Posterior vena cava (tissue), 2 donors: ENCODE measurements around the gene COQ10A. TPM values are rescaled to one million over a fixed set of nuclear protein-coding genes. Genes with fewer than 3 reads are reported as not detected.
A peak's percentile ranks its signal among the peaks of the same experiment; 100 is the strongest.
"Not testable (repeated sequence)": the region's sequence is repeated elsewhere in the genome, so short reads cannot be mapped to it uniquely, and the experiment has no call there.

Experiments used
- DNase-seq: peaks from one replicate; pipeline ENCODE4 v3.0.0-alpha.2; 2020; ENCODE audit warnings: low spot score
- intact Hi-C, 2 donors: fragments of 100-400 bp; cut with DNase I; formaldehyde crosslinking; loops; one replicate each; pipeline versions ENCODE4 v1.14.1 to v1.14.2; 2022 to 2023
- total RNA-seq, 2 donors: library from RNA; stranded (reverse); fragmentation: NEBNext Ultra II Directional; extraction: Animal tissue kit (Norgen Biotek cat#: 25700); gene quantifications; one replicate each; pipeline ENCODE4 v1.2.1, GENCODE V29; 2021
- donor health status: DM: yes; HTN: yes; CAD: no.
- donor health status: DM: yes; HTN: yes; CAD: no.

Gene COQ10A
- total RNA-seq, 2 donors from 2014 or later: 9.6 to 10.1 TPM

GRCh38 chr12:56262955-56263354 lies 3.8 kb upstream of the COQ10A start:
- DNase-seq: not testable (repeated sequence)
- intact Hi-C loops: loop anchor here in 1 of 2 donors (5.0 kb wide), 1 partner anchor 71 kb away; no protein-coding TSS in a partner anchor

GRCh38 chr12:56266068-56266692 lies 562 bp upstream of the COQ10A start:
- intact Hi-C loops: not testable (repeated sequence)
- peak; percentile 62 for DNase-seq

GRCh38 chr12:56267443-56268071 lies 815 bp downstream of the COQ10A start:
- DNase-seq: no peak
- intact Hi-C loops: no loop called here

GRCh38 chr12:56271031-56271430 lies 4.3 kb downstream of the COQ10A start:
- no peak for DNase-seq
- intact Hi-C loops: no loop called here

GRCh38 chr12:56272468-56272867 lies 5.7 kb downstream of the COQ10A start:
- intact Hi-C loops: not testable (repeated sequence)
- peak; percentile 4 for DNase-seq

- intact Hi-C loops: no loop called here
Measured at GRCh38 chr12:56274299-56274698, 7.6 kb downstream of the COQ10A start.

GRCh38 chr12:56278905-56279304 lies 12.2 kb downstream of the COQ10A start:
- DNase-seq: peak; percentile 2
- intact Hi-C loops: no loop called here

More at GRCh38 chr12:56274299-56274698, 7.6 kb downstream of the COQ10A start:
- DNase-seq: no peak

- intact Hi-C loops: no loop called here
- peak; percentile 23 for DNase-seq
Measured at GRCh38 chr12:56280849-56281248, 14.1 kb downstream of the COQ10A start.

GRCh38 chr12:56282030-56282429 lies 15.3 kb downstream of the COQ10A start:
- intact Hi-C loops: no loop called here
- DNase-seq: no peak

- no peak for DNase-seq
- intact Hi-C loops: no loop called here
Measured at GRCh38 chr12:56282579-56282978, 15.8 kb downstream of the COQ10A start.

GRCh38 chr12:56284263-56284662 lies 17.5 kb downstream of the COQ10A start:
- DNase-seq, intact Hi-C loops: not testable (repeated sequence)

GRCh38 chr12:56286044-56286830 lies 19.5 kb downstream of the COQ10A start:
- intact Hi-C loops: no loop called here
- no peak for DNase-seq

GRCh38 chr12:56288705-56289387 lies 22.1 kb downstream of the COQ10A start:
- DNase-seq: no peak
- intact Hi-C loops: no loop called here

GRCh38 chr12:56293795-56294194 lies 27.1 kb downstream of the COQ10A start:
- intact Hi-C loops: no loop called here
- no peak for DNase-seq

GRCh38 chr12:56296295-56296694 lies 29.6 kb downstream of the COQ10A start:
- intact Hi-C loops: no loop called here
- DNase-seq: no peak

- DNase-seq: no peak
- intact Hi-C loops: no loop called here
Measured at GRCh38 chr12:56297400-56297799, 30.7 kb downstream of the COQ10A start.

- DNase-seq: no peak
- intact Hi-C loops: no loop called here
Measured at GRCh38 chr12:56298828-56299227, 32.1 kb downstream of the COQ10A start.

- intact Hi-C loops: no loop called here
- no peak for DNase-seq
Measured at GRCh38 chr12:56299308-56299852, 32.6 kb downstream of the COQ10A start.

- intact Hi-C loops: no loop called here
- DNase-seq: peak; percentile 99
Measured at GRCh38 chr12:56299853-56300643, 33.3 kb downstream of the COQ10A start, which contains the start of gene CS. Gene CS, minus strand, starts transcription at chr12:56300330. Its CDS starts 129 bp downstream, at chr12:56300201.
